Testis (tissue), 3 donors: ENCODE data around the gene C3orf38. TPM values are rescaled to one million over a fixed set of nuclear protein-coding genes. Genes with fewer than 3 reads are reported as not detected.

Experiments
- DNase-seq: peaks from one replicate; pipeline ENCODE4 v3.0.0-alpha.2; 2019
- H3K27ac ChIP-seq, 2 donors: fragments of 200-600 bp; sonication (generic); one replicate each; pipeline ENCODE4 v1.5.1; 2019
- H3K27me3 ChIP-seq: fragments of 200-600 bp; sonication (generic); one replicate; pipeline ENCODE4 v1.5.1; 2019
- H3K36me3 ChIP-seq: fragments of 200-600 bp; sonication (generic); one replicate; pipeline ENCODE4 v1.5.1; 2017; ENCODE audit warnings: low read depth; ENCODE audit errors: missing control alignments
- H3K4me1 ChIP-seq: fragments of 200-600 bp; sonication (generic); one replicate; pipeline ENCODE4 v1.5.1; 2019
- H3K4me3 ChIP-seq, 2 donors: fragments of 200-600 bp; sonication (generic); one replicate each; pipeline ENCODE4 v1.5.1; 2017 to 2019
- H3K9me3 ChIP-seq: fragments of 200-600 bp; sonication (generic); one replicate; pipeline ENCODE4 v1.5.1; 2017
- POLR2A ChIP-seq: fragments of 450-650 bp; IDR thresholded peaks from one replicate; pipeline ENCODE4 v1.6.1; 2017; ENCODE audit warnings: antibody characterized with exemption, mild to moderate bottlenecking, moderate library complexity
- WGBS, 2 donors: methylation state at CpG; one replicate each; pipeline ENCODE4 v1.1.5; 2018; 5-methylcytosine and 5-hydroxymethylcytosine counted together
- intact Hi-C: fragments of 100-400 bp; cut with DNase I; formaldehyde crosslinking; loops from one replicate; pipeline ENCODE4 v1.15.1; 2023; ENCODE audit warnings: low total_unique reads
- polyA plus RNA-seq: library from polyadenylated mRNA; stranded (reverse); fragments of 350-450 nt; fragmentation: Illumina TruSeq; extraction: RNeasy Lipid Tissue Mini Kit (QIAGEN cat#74804); gene quantifications from one replicate; pipeline ENCODE4 v1.2.3, GENCODE V29; 2014; ENCODE audit warnings: low read depth, low replicate concordance; ENCODE audit not compliant: insufficient read depth
- total RNA-seq, 2 donors: library from RNA; depleted of rRNA; stranded (reverse); fragments of >200 nt; gene quantifications; one replicate each; pipeline ENCODE4 v1.2.3, GENCODE V29; 2016
- TF ChIP-seq, protein P1 (sequence below), 3 experiments: fragments of 450-650 bp in 2 of 3; fragments of 200-600 bp in 1 of 3; sonication (generic) in 1 of 3; IDR thresholded peaks; one replicate each; pipeline ENCODE4 v1.5.1; 2016 to 2019; ENCODE audit warnings: antibody characterized with exemption in 3 of 3, mild to moderate bottlenecking in 2 of 3, moderate library complexity in 1 of 3

Gene C3orf38
- total and polyA plus RNA-seq, 3 donors from 2014 or later = 33.0 to 62.2 (median 38.2) TPM

GRCh38 chr3:88188436-88188835 lies 38.7 kb downstream of the C3orf38 start:
- Histone ChIP-seq H3K4me3 (no peak overlapping the region), H3K27ac (no peak overlapping the region), H3K9me3 (no peaks in the 10 kb centered on the region), H3K36me3 (no peaks in the 10 kb centered on the region), H3K27me3 (no peaks in the 10 kb centered on the region), H3K4me1 (no peaks in the 10 kb centered on the region)
- intact Hi-C loops = no loop called here
- WGBS, 2 donors = 39 to 63% methylated on average over 3 to 6 of the region's 6 CpGs
- no peak for DNase-seq
- TF ChIP-seq, protein P1, sequence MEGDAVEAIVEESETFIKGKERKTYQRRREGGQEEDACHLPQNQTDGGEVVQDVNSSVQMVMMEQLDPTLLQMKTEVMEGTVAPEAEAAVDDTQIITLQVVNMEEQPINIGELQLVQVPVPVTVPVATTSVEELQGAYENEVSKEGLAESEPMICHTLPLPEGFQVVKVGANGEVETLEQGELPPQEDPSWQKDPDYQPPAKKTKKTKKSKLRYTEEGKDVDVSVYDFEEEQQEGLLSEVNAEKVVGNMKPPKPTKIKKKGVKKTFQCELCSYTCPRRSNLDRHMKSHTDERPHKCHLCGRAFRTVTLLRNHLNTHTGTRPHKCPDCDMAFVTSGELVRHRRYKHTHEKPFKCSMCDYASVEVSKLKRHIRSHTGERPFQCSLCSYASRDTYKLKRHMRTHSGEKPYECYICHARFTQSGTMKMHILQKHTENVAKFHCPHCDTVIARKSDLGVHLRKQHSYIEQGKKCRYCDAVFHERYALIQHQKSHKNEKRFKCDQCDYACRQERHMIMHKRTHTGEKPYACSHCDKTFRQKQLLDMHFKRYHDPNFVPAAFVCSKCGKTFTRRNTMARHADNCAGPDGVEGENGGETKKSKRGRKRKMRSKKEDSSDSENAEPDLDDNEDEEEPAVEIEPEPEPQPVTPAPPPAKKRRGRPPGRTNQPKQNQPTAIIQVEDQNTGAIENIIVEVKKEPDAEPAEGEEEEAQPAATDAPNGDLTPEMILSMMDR (IDR thresholded peaks at IDR 0.05) = no peak
- TF ChIP-seq POLR2A = no peak

DNA sequence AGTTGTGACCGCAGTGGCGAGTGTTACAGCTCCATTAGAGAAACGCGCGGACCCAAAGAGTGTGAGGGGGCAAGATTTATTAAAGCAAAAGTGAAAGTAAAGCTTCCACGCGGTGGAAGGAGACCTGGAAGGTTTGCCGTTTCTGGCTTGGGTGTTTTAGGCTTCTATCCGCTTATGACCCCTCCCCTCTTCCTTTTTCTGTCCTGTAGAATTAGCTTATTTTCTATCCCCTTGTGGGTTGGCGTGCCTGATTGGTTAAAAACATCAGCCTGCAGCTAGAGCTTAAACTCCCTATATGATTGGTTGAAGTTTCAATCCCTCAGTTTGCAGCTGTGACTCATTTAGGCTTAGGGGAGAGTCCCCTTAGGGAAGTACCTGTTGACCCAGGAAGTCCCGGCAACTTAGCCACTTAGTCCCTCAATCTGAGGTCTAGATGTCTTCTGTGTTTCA lies 39.6 kb downstream of the C3orf38 start:
- Histone ChIP-seq H3K4me1 (no peaks in the 10 kb centered on the region), H3K36me3 (no peaks in the 10 kb centered on the region), H3K9me3 (no peaks in the 10 kb centered on the region), H3K4me3 (no peak overlapping the region), H3K27ac (no peak overlapping the region), H3K27me3 (no peaks in the 10 kb centered on the region)
- no peak for DNase-seq
- intact Hi-C loops = no loop called here
- TF ChIP-seq POLR2A = no peak
- TF ChIP-seq, protein P1 (IDR thresholded peaks at IDR 0.05) = no peak
- WGBS, 2 donors = 64 to 73% methylated on average over 11 of the region's 11 CpGs

DNA sequence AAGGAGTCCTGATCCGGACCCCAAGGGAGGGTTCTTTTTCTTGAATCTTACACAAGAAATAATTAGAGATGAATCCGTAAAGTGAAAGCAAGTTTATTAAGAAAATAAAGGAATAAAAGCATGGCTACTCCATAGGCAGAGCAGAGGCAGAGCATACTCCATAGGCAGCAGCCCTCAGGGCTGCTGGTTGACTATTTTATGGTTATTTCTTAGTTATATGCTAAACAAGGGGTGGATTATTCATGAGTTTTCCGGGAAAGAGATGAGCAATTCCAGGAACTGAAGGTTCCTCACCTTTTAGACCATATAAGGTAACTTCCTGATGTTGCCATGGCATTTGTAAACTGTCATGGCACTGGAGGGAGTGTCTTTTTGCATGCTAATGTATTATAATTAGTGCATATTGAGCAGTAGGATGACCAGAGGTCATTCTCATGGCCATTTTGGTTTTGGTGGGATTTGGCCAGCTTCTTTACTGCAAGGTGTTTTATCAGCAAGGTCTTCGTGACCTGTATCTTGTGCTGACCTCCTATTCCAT lies 42.2 kb downstream of the C3orf38 start:
- Histone ChIP-seq H3K4me3 (no peak overlapping the region), H3K4me1 (no peaks in the 10 kb centered on the region), H3K36me3 (no peaks in the 10 kb centered on the region), H3K27me3 (no peaks in the 10 kb centered on the region), H3K9me3 (no peaks in the 10 kb centered on the region), H3K27ac (no peak overlapping the region)
- no peak for DNase-seq
- no peak for TF ChIP-seq POLR2A
- TF ChIP-seq, protein P1 (IDR thresholded peaks at IDR 0.05) = no peak
- WGBS, 2 donors = 66 to 83% methylated on average over 4 of the region's 4 CpGs
- intact Hi-C loops = no loop called here

DNA sequence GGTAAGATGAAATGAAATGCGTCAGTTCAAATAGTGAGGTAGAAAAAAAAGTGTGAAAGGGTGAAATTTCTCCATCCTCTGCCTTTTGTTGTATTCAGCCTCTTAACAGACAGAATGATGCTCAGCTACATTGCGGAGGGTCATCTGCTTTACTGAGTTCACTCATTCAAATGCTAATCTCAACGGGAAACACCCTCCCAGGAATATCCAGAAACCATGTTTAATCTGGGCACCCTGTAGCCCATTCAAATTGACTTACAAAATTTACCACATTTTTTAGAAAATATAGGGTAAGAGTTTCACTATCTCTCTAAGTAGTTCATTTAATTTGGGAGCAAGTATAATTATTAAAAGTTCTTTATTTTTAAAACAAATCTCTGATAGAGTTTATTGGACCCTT lies 42.9 kb downstream of the C3orf38 start:
- 58 to 75% methylated on average over 3 of the region's 3 CpGs for WGBS, 2 donors
- TF ChIP-seq, protein P1 (IDR thresholded peaks at IDR 0.05) = no peak
- TF ChIP-seq POLR2A = no peak
- intact Hi-C loops = no loop called here
- Histone ChIP-seq H3K4me3 (no peak overlapping the region), H3K4me1 (no peaks in the 10 kb centered on the region), H3K36me3 (no peaks in the 10 kb centered on the region), H3K27ac (no peak overlapping the region), H3K9me3 (no peaks in the 10 kb centered on the region), H3K27me3 (no peaks in the 10 kb centered on the region)
- DNase-seq = no peak

- Histone ChIP-seq H3K9me3 (no peaks in the 10 kb centered on the region), H3K27ac (no peak overlapping the region), H3K4me1 (no peaks in the 10 kb centered on the region), H3K36me3 (no peaks in the 10 kb centered on the region), H3K27me3 (no peaks in the 10 kb centered on the region), H3K4me3 (no peak overlapping the region)
- 92 to 95% methylated on average over 2 of the region's 2 CpGs for WGBS, 2 donors
- intact Hi-C loops = no loop called here
- DNase-seq = no peak
- TF ChIP-seq, protein P1 (IDR thresholded peaks at IDR 0.05) = no peak
- no peak for TF ChIP-seq POLR2A
Observed at GRCh38 chr3:88195951-88196434, 46.2 kb downstream of the C3orf38 start.
